ENCODE measurements around the gene PAPSS2. TPM values are rescaled to one million over a fixed set of nuclear protein-coding genes. Genes with fewer than 3 reads are reported as not detected.

The PAPSS2 gene
- total RNA-seq, 1 experiment from 2014 or later: 24.5 TPM

DNA sequence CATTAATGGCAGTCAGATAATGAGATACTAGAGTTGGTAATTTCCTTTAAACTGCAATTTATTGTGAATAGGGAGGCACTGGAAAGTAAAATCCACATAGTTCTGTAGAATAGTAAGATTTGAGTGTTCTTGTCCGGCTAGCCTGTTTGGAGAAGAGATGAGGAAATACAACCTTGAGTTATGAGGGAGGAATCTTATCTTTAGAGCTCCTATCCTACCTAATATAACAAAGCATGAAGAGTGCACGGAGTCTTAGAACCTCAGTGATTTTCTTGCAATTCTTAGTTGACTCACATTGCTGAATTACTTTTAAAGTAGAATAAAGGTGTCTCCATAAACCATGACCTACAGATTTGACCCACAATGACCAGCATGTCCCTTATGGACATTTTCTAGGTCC is 84.9 kb downstream of the PAPSS2 start:
- Mint-ChIP-seq H3K4me1 (peaks cover 12 to 21% of the 10 kb centered on the region in 2 experiments), H3K9me3 (no peaks in the 10 kb centered on the region), H3K36me3 (ENCODE audit: insufficient read depth in 1 of 3, low read depth in 3 of 3) (peaks cover 6 to 19% (median 18%) of the 10 kb centered on the region in 3 experiments), H3K27me3 (ENCODE audit: low read depth) (no peaks in the 10 kb centered on the region), H3K4me3 (no peak overlapping the region), H3K27ac (0 out of 7 replicates have a peak overlapping the region, but pooled peaks of 1 of the 3 experiments have one; percentile 4)
- Histone ChIP-seq H3K9me3 (ENCODE audit: control insufficient read depth, low read depth, low read length) (no peaks in the 10 kb centered on the region), H3K23ac (ENCODE audit: insufficient read length, low read depth, low read length) (no peak overlapping the region), H3K56ac (ENCODE audit: insufficient read length, low read depth, low read length) (no peak overlapping the region), H4K5ac (ENCODE audit: insufficient read length, low read depth, low read length) (no peak overlapping the region), H2AK5ac (ENCODE audit: insufficient read length, low read length) (no peak overlapping the region), H3K27me3 (ENCODE audit: insufficient read depth, low read length) (no peaks in the 10 kb centered on the region), H3K14ac (ENCODE audit: insufficient read depth, low read length) (no peak overlapping the region), H3K79me2 (ENCODE audit: insufficient read depth, low read length) (no peaks in the 10 kb centered on the region), H3K18ac (ENCODE audit: insufficient read length, low read depth, low read length) (no peak overlapping the region), H4K91ac (ENCODE audit: insufficient read length, low read depth, low read length) (no peak overlapping the region), H2BK20ac (ENCODE audit: low read depth, low read length, poor library complexity, severe bottlenecking) (no peak overlapping the region), H3K4ac (ENCODE audit: low read depth, low read length) (no peak overlapping the region), H2BK120ac (ENCODE audit: low read depth, low read length, poor library complexity, severe bottlenecking) (no peak overlapping the region), H3K23me2 (ENCODE audit: insufficient read length, low read depth, low read length, poor library complexity, severe bottlenecking) (no peaks in the 10 kb centered on the region), H3K9ac (ENCODE audit: extremely low read depth, insufficient read length, low read length) (no peak overlapping the region), H3K4me1 (ENCODE audit: insufficient read depth, low read length) (no peaks in the 10 kb centered on the region; the same call in 1 of the 2 replicates), H4K8ac (replicated peaks; ENCODE audit: insufficient read length, low read depth, low read length) (no peak overlapping the region), H2BK15ac (ENCODE audit: low read depth, low read length) (no peak overlapping the region), H3K4me2 (ENCODE audit: insufficient read depth, insufficient read length, low read length) (no peak overlapping the region), H2BK12ac (ENCODE audit: insufficient read length, low read depth, low read length) (no peak overlapping the region), H3K27ac (ENCODE audit: insufficient read length, low read depth, low read length) (no peak overlapping the region), H3K79me1 (ENCODE audit: insufficient read depth, low read depth, low read length, poor library complexity, severe bottlenecking) (no peaks in the 10 kb centered on the region), H2AFZ (ENCODE audit: low read length) (no peak overlapping the region), H3T11ph (ENCODE audit: low read length) (no peak overlapping the region), H2BK5ac (ENCODE audit: insufficient read length, low read length) (no peak overlapping the region), H4K20me1 (ENCODE audit: control insufficient read depth, insufficient read depth, insufficient read length) (no peaks in the 10 kb centered on the region)
- no CpG with 5 or more reads among the region's 2 CpGs for WGBS (ENCODE audit: extremely low coverage, insufficient read length, low lambda C conversion rate)
- TF ChIP-seq CTCF (conservative IDR thresholded peaks at IDR 0.05): no peak
- no peak for DNase-seq

All from H9 (cell line).